Mammary epithelial cell (primary cell): ENCODE results near the gene FOXA2.

Source experiments
- CTCF ChIP-seq, 2 donors: IDR thresholded peaks in 1 of 2; conservative IDR thresholded peaks in 1 of 2; 2 replicates each; pipeline ENCODE4 v1.5.1; 2011 to 2012; ENCODE audit warnings: inconsistent platforms in 2 of 2, low read length in 2 of 2, mild to moderate bottlenecking in 2 of 2, control low read depth in 1 of 2, low read depth in 1 of 2; ENCODE audit not compliant: insufficient read depth in 1 of 2; ENCODE audit errors: extremely low read depth in 1 of 2
- EZH2 ChIP-seq: IDR thresholded peaks from 2 replicates; pipeline ENCODE4 v1.6.1; 2012; ENCODE audit warnings: low read length, inconsistent platforms, borderline replicate concordance

- TF ChIP-seq EZH2 (no peak), CTCF (conservative IDR thresholded peaks at IDR 0.05 in 1 of 2, IDR thresholded peaks at IDR 0.05 in 1 of 2; ENCODE audit: extremely low read depth in 1 of 2, insufficient read depth in 1 of 2, low read depth in 1 of 2, low read length in 2 of 2) (no peak)
These were observed 45.1 kb upstream of the FOXA2 start for GRCh38 chr20:22629447-22629846.
